GM21717 (cell line): ENCODE results near the gene GPALPP1.
A peak's percentile ranks its signal among the peaks of the same experiment; 100 is the strongest.
"Not testable (repeated sequence)": the region's sequence is repeated elsewhere in the genome, so short reads cannot be mapped to it uniquely, and the experiment has no call there.

ENCODE experiments used
- ATAC-seq: cut with Tn5 transposase; IDR thresholded peaks from one replicate; pipeline ENCODE4 v1.9.1; 2021; ENCODE audit warnings: mild to moderate bottlenecking, moderate library complexity; ENCODE audit not compliant: unreplicated experiment

The GPALPP1 gene, protein sequence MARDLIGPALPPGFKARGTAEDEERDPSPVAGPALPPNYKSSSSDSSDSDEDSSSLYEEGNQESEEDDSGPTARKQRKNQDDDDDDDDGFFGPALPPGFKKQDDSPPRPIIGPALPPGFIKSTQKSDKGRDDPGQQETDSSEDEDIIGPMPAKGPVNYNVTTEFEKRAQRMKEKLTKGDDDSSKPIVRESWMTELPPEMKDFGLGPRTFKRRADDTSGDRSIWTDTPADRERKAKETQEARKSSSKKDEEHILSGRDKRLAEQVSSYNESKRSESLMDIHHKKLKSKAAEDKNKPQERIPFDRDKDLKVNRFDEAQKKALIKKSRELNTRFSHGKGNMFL

GRCh38 chr13:44989071-44989889, at the start of gene GPALPP1, which contains the start of gene NUFIP1:
Gene GPALPP1, plus strand, starts transcription at chr13:44989538. Its CDS starts 117 bp downstream, at chr13:44989655.
Gene NUFIP1, minus strand, starts transcription at chr13:44989471. Its CDS starts 35 bp downstream, at chr13:44989436.
- ATAC-seq = peak; percentile 95

DNA sequence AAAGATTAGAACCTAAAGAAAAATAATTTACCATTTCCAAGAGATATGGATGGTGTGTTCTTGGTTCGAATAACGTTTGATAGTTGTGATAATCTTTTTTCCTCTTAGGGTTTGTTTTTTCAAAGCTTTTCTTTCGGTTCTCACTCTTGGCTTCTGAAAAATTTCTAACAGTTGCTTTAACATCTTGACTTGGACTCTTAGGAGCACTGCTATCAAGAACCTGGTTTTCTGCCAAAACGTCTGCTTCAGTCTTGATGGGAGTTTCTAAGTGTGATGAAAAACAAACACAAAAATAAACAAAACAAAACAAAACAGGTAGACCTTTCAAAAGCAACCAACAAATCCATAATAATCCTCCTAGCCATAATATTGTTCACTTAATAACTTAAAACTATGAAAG, 45.9 kb upstream of the GPALPP1 start:
- not testable (repeated sequence) for ATAC-seq

DNA sequence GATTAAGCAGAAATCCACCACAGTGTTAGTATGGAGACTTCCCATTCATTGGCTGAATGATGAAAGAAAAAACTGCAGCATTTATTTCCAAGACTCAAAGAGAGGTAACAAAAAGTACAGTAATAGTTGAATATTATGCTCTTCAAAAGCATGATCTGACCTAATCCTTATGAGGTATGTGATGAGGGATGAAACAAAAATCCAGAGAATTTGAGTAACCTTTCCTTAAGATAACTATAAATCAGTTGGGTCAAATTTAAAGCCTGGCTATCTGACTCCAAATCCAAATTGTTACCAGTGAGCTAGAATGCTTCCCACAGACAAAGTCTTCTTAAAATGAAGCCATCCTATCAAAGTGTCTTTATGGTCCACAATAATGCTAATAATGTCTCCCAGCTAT, 38.2 kb upstream of the GPALPP1 start:
- ATAC-seq = no peak

- ATAC-seq = no peak
These were observed 36.7 kb upstream of the GPALPP1 start for GRCh38 chr13:44952671-44953070.

GRCh38 chr13:44954224-44954623, 35.1 kb upstream of the GPALPP1 start:
- ATAC-seq = no peak

- ATAC-seq = no peak
These were observed 33.9 kb upstream of the GPALPP1 start for GRCh38 chr13:44955406-44955805.

DNA sequence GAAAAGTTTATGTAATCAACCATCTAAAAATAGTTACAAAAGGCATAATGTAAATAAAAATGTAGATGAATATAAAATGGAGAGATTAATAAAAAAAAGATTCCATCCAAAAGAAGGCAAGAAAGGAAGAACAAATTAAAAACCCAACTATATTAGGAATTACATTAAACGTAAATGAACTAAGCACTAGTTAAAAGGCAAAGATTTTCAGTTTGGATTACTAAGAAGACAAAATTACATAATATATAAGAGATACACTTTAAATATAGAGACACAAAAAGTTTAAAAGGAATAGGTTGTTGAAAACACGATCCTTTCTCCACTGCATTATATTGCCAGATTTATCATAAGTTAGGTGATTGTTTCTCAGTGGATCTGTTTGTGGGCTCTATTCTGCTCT, 27.3 kb upstream of the GPALPP1 start:
- no peak for ATAC-seq

DNA sequence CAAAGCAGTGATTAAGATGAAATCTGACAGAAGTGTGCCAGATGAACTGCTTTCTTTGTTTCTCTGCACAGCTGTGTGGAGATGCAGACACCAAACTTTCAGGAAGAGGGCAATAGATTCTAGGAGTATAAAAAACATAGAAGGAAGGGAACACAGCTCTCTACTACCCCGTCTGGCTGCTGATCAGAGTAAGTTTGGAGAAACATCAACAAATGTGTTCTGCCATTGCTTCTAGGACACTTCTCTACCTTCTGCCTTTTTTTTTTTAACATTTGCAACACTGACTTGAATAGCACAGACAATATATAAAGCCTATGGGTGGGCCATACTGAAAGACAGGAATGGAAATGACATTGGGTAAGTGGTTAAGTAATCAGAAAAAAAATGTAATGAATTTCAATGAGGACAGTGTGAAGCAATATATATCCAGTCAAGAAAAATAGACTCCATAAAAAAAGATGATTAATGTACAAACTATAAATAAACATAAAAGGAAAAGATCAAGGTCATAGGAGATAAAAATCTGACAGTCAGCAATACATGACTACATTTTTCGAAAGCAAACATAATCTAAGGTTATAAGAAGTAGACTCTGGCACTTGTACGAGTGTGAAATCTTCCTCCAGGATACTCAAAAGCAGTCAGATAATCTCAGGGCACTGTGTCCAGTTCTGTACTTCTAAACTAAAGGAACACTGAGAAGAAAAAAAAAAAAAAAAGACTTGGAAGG, 21.5 kb upstream of the GPALPP1 start:
- ATAC-seq = no peak

DNA sequence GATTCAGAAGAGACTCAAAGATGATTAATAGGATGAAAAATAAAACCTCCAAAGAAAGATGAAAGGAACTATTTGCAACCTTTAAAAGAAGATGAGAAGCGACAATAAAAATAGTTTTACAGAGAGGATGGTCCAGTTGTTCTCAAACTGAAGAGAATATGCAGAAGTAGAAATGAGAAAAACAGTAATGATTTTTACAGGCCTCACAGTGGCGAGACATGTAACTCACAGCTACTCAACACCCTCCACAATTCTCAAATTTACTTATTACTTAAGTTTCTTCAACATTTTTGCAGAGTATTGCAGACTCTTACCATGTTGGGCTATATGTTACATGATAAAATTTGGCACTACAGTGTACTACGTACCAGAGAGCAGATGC, 20.9 kb upstream of the GPALPP1 start:
- no peak for ATAC-seq

DNA sequence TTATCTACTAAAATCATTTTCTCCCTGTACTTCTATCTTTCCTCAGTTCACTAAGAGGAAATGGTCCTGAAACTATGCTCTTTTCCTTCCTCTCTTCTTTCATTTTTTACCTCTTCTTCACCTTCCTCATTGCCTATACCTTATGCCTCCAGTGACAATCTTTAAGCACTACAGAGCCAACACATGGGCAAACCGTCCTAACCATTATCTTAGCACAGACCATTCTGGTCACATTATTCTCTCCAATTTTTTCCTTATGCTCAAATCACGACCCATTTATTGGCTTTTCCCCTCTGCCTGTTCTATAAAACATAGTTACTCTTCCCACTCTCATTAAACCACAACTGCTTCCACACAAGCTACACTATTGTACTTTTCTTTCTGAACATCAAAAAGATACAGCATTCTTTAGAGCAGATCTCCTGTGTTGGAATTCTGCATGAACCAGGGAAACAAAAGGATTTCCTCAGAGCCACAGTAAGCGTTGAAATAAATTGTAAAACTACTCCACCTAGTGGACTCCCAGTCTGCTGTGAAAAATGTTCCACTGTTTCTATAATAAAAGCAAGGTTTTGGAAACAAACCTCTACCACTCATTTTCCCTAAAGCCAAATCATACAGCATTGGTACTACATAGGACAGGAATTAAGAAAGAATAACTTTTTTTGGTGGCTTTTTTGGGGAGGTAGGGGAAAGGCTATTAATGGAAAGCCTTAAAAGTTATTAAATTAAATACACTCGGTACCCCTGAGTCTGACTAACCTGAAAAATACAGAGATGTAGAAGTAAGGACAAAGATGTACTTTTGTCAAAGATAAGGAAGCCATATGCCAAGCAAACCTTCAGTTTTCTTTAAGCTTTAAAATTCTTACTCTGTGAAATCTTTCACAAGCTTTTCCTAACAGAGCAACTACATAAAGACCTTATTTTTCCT, 19.5 kb upstream of the GPALPP1 start:
- ATAC-seq = no peak

GRCh38 chr13:44971656-44972595, 17.4 kb upstream of the GPALPP1 start:
- no peak for ATAC-seq

- ATAC-seq = no peak
These were observed 16.3 kb upstream of the GPALPP1 start for GRCh38 chr13:44972956-44973581.

DNA sequence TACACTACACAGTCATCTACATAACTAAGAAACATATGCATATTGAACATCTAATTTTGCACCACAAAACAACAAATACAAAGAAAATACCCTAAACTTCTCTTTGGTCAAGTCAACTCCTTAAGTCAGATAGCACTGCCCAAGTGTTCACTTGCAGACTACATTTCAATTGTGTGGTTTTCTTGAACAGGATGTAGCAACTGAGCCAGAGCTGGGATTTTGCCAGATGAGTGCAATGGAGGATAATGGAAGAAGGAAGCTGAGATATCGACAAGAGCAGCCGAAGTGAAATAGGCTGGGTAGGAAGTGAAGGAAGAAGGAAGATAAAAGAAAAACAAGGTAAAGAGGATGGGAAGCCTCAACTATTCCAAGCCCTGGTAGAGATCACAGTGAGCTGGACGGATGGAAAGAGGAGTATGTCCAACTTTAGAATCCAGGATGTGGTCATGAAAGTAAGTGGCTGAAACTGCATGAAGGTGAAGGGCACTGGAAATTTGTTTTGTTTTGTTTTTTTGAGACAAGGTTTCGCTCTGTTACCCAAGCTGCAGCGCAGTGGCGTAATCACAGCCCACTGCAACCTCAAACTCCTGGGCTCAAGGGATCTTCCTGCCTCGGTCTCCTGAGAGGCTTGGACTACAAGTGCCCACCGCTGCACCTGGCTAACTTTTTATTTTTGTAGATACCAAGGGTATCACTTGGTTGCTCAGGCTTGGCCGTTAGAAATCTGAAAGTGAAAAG, 15.1 kb upstream of the GPALPP1 start:
- peak; percentile 60 for ATAC-seq

GRCh38 chr13:44976196-44976595, 13.1 kb upstream of the GPALPP1 start:
- ATAC-seq = no peak

DNA sequence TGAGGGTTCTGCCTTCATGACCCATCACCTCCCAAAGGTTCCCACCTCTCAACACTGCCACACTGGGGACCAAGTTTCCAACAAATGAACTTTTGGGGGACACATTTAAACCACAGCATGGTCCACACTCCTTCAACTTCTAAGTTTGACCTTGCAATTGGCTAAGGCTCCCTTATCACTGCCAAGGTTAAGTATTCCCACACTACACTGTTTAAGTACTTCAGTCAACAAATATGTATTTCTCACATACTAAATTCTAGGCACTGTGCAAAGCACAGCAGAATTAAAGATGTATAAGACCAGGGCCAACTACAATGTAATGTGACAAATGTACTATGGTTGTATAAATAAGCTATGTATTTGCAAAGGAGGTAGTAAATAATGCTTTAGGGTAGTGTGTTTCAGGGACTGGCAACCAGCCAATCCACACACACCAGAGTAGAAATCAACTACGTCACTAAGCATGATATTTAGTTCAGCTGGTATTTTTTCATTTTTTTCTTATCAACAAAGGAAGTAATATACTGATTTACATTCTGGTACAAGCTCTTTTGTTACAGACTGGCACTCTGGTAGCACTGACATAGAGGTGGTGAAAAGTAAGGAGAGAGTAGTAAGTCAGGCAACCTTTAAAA, 12.3 kb upstream of the GPALPP1 start:
- ATAC-seq = no peak

- no peak for ATAC-seq
These were observed 11.0 kb upstream of the GPALPP1 start for GRCh38 chr13:44978328-44978727.

DNA sequence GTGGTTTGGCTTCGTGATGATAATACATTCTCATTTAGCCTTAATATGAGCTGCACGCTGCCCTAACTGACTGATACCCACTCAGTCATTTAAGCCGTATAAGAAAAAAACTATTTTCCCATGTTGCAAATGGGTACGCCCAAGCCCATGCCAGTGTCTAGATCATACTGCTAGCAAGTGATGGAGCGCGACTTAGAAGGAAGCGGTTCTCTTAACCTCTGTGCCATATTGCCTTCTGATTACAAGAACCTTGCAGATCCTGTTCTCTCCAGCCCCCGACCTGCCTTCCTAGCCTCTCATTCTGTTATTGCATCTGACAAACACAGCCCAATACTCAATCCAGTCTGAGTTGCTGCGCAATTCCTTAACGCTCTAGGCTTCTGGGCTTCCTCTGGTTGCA, 603 bp downstream of the GPALPP1 start:
- ATAC-seq = no peak

DNA sequence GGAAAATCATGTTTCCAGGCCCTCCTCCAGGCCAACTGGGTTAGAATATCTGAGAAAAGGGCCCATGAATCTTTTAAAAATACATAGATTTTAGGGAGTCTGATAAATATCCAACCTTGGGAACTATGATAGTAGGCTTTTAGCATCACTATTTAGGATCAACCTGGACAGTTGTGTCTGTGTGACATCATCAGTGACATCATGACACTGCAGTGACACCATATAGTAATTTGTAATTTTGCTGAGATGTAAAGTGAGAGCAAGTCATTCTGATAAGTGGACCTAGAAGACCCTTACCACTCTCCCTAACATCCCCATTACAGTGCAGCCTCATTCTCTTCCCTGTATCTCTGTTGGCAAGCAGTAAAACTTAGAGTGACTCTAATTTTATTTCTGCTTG, 14.1 kb downstream of the GPALPP1 start:
- no peak for ATAC-seq
